HG02610 (cell line): ENCODE measurements around the gene PTPN14.
"Not testable (repeated sequence)": the region's sequence is repeated elsewhere in the genome, so short reads cannot be mapped to it uniquely, and the experiment has no call there.

ENCODE experiments used
- ATAC-seq: cut with Tn5 transposase; IDR thresholded peaks from one replicate; pipeline ENCODE4 v1.9.1; 2021; ENCODE audit warnings: mild to moderate bottlenecking, moderate library complexity; ENCODE audit not compliant: unreplicated experiment

Gene PTPN14

DNA sequence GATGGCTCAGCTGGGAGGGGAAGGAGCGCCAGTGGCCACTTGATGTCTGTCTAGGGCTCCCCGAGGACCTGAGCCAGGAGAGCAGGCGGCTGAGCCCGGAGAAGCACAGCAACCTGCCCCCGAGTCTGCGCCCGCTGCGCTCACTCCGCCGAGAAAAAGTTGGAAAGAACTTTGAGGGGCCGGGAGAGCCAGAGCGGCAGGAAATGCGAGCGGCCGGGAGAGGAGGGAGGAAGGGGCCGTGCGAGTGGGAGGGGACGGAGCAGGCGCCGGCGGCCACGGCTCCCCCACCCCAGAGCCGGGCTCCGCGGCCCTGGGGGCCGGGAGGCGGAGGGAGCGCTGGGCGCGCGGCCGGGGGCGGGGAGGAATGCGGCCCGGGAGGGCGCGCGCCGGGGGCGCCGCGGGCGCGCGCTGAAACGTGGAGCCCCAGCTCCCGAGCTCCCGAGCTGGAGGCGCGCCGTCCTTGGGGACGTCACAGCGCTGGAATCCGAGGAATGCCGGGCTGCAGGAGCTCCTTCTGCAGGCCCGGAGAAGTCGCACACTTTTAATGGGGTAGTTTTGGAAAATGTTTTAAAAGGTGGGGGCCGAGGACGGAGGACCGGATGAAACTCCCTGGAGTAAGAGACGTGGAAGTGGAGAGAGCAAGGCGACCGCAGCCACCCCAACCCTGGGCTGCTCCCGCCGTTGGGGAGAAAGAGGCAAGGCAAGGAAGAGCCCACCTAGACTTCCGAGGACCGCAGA, at the start of gene PTPN14:
Gene PTPN14, minus strand, starts transcription at position 167 of the 738 bp plus-strand sequence. CDS start 86,799 bp downstream, outside the sequence.
- peak; percentile 33 for ATAC-seq

DNA sequence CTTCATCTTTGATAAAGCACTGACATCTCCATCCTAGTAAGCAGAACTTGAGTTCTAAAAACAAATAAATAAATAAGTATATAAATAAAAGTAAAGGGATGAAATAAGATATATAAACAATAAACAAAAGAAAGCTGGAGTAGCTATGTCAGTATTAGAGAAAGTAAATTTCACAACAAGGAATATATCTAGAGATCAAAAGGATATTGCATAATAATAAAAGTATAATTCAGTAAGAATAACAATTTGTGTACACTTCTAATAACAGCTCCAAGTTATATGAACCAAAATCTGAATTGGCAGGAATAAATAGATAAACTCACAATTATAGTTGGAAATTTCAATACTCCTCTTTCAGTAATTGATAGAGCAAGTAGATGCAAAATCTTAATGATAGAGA, 41.8 kb upstream of the PTPN14 start:
- ATAC-seq, result no peak

DNA sequence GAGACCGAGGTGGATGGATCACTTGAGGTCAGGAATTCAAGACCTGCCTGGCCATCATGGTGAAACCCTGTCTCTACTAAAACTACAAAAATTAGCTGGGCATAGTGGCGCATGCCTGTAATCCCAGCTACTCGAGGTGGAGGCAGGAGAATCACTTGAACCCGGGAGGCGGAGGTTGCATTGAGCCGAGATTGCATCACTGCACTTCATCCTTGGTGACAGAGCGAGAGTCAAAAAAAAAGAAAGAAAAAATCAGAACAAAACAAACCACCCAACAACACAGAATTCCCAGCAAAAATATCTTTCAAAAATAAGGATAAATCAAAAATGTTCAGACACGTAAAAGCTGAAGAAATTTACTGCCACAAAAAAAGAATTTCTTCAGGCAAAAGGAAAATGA, 40.5 kb upstream of the PTPN14 start:
- ATAC-seq, result not testable (repeated sequence)

DNA sequence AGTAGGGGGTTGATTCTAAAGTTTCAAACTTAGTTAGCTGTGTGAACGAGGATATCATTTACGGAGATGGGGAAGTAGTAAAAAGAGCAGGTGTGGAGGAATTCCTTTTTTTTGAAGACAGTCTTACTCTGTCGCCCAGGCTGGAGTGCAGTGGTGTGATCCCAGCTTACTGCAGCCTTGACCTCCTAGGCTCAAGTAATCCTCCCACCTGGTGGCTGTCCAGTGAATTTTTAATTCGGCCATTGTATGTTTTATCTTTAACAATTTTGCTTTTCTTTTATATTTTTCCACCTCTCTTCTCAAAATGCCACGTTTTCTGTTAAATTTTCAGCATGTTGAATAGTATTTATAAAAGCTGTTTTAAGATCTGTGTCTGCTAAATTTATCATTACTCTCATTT, 39.3 kb upstream of the PTPN14 start:
- no peak for ATAC-seq

DNA sequence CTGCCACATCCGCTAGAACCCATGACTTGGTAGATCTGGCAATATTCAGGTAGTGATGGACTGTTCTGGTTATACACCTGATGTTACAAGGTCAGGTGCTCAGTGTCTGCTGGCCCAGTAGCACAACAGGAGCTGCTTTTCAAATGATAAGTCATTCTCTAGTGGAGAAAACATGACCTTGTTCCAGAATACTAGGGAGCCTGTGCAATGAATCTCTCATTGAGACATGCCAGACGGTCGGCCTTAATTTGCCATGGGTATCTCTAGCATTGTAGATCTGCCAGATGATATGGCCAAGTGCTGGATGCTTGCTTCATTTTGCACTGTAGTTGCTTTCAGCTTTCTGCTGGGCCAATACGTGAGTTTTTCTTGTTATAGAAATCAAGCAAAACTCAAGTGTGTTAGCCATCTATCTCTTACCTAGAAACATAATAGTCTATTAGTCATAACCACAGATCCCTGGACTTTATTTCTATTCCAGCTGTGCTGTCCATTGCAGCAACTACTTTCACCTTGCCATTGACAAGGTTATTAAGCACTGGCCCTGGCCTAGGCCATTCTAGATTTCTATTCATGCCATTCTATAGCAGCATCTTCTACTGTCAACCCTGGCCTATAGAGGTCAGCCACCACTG, 37.7 kb upstream of the PTPN14 start:
- ATAC-seq, result no peak

DNA sequence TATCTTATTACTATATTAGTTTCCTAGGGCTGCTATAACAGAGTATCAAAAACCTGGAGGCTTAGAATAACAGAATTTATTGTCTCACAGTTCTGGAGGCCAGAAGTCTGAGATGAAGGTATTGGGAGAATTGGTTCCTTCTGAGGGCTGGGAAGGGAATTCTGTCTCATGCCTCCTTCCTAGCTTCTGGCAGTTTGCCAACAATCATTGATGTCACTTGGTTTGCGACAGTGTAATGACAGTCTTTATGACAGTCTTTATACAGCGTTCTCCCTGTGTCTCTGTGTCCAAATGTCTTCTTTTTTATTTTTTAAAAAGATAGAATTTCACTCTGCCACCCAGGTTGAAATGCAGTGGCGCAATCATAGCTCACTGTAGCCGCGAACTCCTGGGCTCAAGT, 35.8 kb upstream of the PTPN14 start:
- no peak for ATAC-seq

DNA sequence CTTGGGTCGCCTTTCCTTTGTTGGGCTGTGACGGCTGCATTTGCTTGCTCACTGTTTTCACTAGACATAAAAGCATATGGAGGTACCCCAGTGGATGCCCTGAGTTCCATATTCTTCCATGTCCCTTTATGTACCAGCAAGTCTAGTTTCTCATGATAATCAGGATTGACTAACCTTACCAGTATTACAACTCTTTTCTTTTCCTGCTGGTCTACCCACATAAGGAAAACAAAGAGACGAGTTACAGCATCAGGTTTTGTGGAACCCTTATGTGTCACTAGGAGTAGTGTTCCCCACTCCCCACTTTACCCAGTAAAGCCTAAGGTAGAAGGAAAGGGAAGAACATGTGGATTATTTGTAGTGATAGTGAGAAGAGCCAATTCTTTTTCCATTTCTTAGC, 35.2 kb upstream of the PTPN14 start:
- no peak for ATAC-seq

DNA sequence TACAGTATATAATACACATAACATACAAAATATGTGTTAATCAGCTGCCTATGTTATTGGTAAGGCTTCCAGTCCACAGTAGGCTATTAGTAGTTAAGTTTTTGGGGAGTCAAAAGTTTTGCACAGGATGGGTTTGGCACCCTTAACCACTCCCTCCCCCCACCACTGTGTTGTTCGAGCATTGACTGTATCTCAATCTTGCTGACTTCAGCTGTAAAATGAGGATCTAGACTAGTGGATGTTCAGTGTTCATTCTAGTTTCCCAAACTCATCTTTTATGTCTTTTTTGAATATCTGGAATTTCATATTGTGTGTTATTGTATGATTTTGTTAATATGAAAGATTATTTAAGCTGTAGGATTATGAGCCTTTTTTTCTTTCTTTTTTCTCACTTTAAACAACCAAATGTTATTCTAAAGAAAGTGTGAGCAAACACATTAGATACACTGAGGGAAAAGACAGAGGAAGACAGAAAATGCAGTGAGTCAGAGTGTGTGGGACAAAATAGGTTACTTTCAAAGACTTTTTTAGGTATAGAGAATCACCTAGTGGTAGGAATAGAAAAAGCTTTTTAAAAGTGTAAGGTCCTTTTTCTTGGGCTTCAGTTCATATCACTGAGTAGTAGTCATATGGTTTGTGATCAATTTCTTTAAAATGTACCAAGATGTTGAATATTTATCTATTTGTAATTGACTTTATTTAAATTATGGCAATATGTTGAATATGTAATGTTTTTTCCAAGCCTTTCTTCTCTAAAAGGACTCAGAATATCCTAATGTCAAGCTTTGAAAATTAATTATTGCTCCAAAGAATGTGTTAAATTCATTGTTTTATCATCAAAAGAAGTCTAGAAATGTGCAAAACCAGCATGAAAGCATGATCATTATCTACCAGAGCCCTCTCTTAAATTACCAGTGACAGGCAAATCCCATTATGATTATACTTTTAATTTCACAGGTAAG, 33.7 kb upstream of the PTPN14 start:
- peak; percentile 55 for ATAC-seq

DNA sequence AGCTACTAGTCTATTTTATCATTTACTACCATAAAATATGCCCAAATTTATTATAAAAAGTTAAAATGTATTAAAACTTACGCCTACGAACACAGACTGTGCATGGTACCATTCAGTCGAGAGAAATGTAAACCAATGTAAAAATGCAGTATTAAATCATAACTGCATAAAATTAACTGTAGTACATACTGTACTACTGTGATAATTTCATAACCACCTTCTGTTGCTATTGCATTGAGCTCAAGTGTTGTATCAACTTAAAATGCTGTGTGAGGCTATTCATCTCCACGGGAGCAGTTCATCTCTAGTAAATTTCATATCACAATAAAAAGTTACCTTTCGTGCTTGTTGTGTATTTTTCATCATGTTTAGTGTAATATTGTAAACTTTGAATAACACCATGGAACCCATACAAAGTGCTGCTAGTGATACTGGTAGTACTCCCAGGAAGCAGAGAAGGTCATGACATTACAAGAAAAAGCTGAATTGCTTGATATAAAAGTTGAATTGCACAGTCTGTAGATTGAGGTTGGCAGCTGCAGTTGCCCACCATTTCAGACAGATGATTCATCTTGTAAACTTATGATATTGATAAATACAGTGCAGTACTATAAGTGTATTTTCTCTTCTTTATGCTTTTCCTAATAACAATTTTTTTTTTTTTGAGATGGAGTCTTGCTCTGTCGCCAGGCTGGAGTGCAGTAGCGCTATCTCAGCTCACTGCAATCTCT, 32.6 kb upstream of the PTPN14 start:
- ATAC-seq, result no peak

DNA sequence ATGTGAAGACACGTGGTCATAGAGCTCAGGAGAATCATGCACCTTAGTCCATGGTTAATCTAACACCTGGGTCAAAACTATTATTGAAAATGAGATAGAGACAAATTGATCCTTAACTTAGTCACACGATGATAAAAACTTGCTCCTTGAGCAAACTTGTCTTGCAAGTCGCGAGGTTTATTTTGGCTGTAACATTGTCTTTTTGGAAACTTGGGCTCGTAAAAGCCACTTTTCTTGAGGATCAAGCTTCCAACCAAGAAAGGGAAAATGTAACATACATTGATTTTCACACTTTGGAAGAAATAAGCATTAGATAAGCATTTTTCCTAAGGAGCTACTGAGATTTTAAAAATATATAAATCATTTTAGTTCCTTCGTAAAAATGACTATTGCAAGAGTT, 31.7 kb upstream of the PTPN14 start:
- no peak for ATAC-seq

DNA sequence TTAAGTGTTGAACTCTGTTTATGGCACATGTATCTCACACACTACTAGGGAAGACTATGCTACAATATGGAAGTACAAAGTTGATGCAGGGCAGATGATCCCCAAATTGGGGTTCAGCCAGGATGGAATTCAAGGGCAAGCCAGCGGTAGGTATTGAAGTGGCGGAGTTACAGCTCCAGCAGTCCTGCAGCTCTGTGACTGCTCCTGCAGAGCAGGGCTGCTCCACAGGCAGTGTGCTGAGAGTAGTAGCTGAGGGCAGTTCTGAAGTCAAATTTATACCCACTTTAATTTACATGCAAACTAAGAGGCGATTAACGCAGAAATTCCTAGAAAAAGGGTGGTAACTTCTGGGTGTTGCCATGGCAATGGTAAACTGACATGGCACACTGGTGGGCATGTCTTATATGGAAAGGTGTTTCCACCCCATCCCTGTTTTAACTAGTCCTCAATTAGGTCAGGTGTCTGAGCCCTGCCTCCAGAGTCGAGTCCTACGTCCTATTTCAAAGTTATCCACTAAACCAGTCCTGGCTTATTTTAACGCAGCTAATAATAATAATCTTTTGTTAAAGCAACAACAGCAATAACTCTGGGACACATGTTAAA, 31.0 kb upstream of the PTPN14 start:
- ATAC-seq, result no peak

DNA sequence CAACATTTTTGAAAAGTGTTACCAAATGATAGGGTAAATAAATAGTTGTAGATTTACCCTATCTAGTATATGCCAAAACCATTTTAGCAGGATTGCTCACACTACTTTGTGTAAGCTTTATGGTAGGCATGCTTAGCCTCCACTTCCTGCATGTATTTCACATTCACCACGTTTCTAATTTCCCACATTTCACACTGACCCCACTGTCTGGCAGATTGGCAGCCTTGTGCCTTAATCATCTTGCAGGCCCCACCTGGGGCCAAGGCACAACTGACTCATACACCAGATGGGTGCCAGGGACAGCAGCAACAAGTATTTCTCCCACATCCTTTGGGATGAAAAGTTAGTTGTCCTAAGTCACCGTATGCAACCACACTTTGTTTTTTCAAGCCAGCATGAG, 30.4 kb upstream of the PTPN14 start:
- no peak for ATAC-seq

DNA sequence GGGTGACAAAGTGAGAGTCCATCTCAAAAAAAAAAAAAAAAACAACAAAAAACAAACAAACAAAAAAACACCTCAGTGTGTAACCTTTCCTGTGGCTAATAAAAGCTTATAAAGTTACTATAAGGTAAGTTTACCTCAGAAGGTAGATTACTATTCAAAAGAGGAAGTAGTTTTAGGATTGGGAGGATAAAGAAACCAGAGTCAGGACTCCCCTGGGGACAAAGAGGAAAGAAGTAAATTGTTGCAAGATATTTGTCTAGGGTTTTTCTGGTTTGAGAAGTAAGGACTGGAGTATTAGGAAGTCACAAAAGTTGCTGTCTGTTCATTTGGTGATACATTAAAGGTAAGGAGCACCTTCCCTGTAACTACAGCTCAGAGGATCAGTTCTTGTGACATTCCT, 27.8 kb upstream of the PTPN14 start:
- no peak for ATAC-seq

DNA sequence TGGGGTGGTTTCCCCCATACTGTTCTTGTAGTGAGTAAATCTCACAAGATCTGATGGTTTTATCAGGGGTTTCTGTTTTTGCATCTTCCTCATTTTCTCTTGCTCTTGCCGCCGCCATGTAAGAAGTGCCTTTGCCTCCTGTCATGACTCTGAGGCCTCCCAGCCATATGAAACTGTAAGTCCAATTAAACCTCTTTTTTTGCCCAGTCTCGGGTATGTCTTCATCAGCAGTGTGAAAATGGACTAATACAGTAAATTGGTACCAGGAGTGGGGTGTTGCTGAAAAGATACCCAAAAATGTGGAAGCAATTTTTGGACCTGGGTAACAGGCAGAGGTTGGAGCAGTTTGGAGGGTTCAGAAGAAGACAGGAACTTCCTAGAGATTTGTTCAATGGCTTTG, 24.7 kb upstream of the PTPN14 start:
- not testable (repeated sequence) for ATAC-seq

DNA sequence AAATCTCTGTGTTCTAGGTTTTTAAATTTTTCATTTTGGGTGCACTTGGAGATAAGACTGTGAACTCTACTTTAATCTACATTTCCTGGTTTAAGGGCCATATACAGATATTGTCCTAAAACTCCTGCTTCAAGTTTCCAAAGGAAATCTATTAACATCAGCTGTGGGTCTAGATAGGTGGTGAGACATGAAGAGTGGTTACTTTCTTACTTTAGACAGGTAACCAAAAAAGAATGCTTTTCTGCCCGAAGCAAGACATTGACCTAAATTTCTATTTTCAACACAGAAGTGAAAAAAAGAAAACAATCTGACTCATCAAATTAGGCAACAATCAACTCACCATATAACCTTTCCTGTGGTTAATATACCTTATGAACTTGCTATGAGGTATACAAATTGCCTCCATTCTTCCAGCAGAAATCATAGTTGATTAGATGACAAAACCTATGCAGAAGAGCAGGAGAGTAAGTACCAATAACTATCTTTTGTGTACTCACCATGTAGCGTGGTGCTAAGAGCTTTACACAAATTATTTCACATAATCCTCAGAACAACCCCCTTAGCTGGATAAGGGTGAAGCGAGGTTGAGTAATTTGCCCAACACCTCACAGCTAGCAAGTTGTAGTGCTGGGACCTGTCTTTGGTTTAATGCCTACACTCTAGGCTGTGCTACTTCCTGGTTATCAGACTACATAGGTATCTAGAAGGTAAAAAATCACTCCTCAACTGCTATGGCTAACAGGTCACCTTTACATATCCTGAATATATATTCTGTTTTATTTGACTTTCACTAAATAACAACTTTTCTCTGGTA, 23.4 kb upstream of the PTPN14 start:
- ATAC-seq, result no peak

DNA sequence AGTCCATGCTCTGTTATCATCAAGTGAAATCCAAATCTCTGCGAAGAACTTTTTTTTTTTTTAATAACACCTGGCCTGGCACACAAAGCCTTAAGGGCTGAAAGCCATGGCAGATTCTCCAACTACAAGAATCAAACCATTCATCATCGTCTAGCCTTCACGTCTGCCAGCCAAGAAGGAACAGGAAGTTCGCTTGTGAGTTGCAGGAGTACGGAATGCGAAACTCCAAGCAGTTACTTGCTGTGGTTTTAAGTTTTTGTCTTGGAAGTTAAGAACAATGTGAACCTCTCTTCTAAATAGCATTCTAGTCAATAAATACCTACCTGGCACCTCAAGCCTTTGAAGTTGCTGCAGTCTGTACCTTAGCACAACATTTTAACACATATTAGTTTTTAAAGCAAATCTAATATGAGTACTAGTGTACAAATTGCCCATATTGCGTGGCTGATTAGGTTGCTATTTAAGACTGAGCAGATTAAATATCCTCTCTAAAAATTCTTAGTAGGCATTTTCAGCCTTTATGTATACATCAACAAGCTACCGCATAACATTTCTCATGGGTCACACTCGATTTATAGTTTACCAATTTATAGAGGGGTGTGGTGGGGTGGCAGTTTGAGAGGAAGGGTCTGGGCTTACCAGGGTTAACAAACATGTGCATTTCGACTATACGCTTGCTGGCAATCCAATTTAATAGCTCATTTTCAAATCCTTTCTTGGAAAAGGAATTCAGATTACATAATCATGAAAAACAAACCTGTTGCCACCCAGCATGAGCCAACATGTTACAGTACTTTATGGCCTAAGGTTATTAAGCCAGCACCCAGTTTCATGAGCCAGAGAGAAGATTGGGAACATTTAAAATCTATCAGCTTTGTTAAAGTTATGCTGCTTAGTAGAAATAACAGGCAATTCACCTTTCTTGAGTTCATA, 22.2 kb upstream of the PTPN14 start:
- no peak for ATAC-seq

DNA sequence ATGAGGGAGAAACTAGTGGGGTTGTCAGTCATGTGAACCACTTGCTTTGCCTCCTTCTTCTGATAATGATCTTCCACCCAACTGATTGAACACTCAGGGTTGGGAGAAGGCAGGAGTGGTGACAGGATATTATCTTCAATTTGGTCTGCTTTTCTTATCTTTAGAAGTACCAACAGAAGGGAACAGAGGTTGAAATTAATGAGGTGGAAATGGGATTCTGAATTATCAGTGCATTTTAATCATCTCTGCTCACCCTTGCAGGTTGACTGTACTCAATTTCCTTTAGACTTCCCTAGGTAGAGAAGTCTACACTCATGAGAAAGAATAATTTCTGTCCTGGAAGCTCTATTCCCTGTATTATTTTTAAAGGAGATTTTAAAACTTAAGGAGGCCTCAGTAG, 19.9 kb upstream of the PTPN14 start:
- ATAC-seq, result no peak

DNA sequence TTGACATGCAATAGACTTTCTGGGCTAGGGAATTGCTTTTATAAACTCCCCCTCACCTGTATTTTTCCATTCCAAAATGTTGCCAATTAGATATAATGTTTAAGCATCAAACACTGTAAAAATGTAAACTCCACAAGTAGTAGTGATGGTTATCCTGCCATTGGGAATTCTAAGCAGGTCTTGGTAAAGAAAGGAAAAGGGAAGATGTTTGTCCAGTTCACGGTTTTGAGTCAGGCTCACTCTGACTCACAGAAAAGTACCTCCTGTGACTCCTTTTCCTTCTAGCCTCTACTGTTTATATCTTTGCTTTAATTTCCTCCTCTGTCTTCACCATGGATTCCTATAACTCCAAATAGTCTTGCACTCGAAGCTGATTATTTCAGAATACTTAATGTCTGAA, 19.0 kb upstream of the PTPN14 start:
- ATAC-seq, result no peak
